HepG2 (cell line): Measurements from ENCODE around the gene CORO1A.
"Not testable (repeated sequence)": the region's sequence is repeated elsewhere in the genome, so short reads cannot be mapped to it uniquely, and the experiment has no call there.

Experiments
- BCL6 ChIP-seq: IDR thresholded peaks from 2 replicates; pipeline ENCODE4 v1.6.1; 2016; ENCODE audit warnings: missing genetic modification reagents, missing compliant biosample characterization
- CREB1 ChIP-seq, 2 experiments: fragments of 450-650 bp in 1 of 2; IDR thresholded peaks; 2 replicates each; pipeline ENCODE4 v1.6.1; 2016 to 2017; ENCODE audit warnings: control low read depth in 1 of 2, mild to moderate bottlenecking in 1 of 2, missing compliant biosample characterization in 1 of 2, missing genetic modification characterization in 1 of 2
- FOSL2 ChIP-seq: sonication (generic); formaldehyde crosslinking; IDR thresholded peaks from 2 replicates; pipeline ENCODE4 v1.4.0; 2020; ENCODE audit warnings: missing genetic modification reagents
- MYC ChIP-seq: sonication (generic); formaldehyde crosslinking; IDR thresholded peaks from 2 replicates; pipeline ENCODE4 v1.9.0; 2021; ENCODE audit warnings: missing genetic modification reagents, borderline replicate concordance
- MYNN ChIP-seq: sonication (generic); formaldehyde crosslinking; IDR thresholded peaks from 2 replicates; pipeline ENCODE4 v1.4.0; 2020; ENCODE audit warnings: mild to moderate bottlenecking, low read depth, missing genetic modification reagents
- NPAS2 ChIP-seq: sonication (generic); formaldehyde crosslinking; IDR thresholded peaks from 2 replicates; pipeline ENCODE4 v1.8.0; 2022; ENCODE audit warnings: mild to moderate bottlenecking, missing genetic modification reagents, borderline replicate concordance
- SMC3 ChIP-seq: IDR thresholded peaks from 2 replicates; pipeline ENCODE4 v1.6.1; 2011; ENCODE audit warnings: low read length, improper control_type of control experiment
- ZNF296 ChIP-seq: sonication (generic); formaldehyde crosslinking; conservative IDR thresholded peaks from 2 replicates; pipeline ENCODE4 v1.5.0; 2020; ENCODE audit warnings: mild to moderate bottlenecking, missing genetic modification reagents
- ZNF660 ChIP-seq: sonication (generic); formaldehyde crosslinking; IDR thresholded peaks from 2 replicates; pipeline ENCODE4 v1.5.1; 2020; ENCODE audit warnings: mild to moderate bottlenecking, low read depth, missing genetic modification reagents, borderline replicate concordance
- ZNF670 ChIP-seq: sonication (generic); formaldehyde crosslinking; IDR thresholded peaks from 2 replicates; pipeline ENCODE4 v1.8.0; 2022; ENCODE audit warnings: mild to moderate bottlenecking, missing genetic modification reagents, borderline replicate concordance
- TF ChIP-seq, protein P1 (sequence below): IDR thresholded peaks from 2 replicates; pipeline ENCODE4 v1.6.1; 2016; ENCODE audit warnings: low read depth, control low read depth
- TF ChIP-seq, protein P2 (sequence below): IDR thresholded peaks from 2 replicates; pipeline ENCODE4 v1.6.1; 2016
- TF ChIP-seq, protein P3 (sequence below): sonication (generic); formaldehyde crosslinking; IDR thresholded peaks from 2 replicates; pipeline ENCODE4 v1.4.0; 2020; ENCODE audit warnings: missing genetic modification reagents, mild to moderate bottlenecking, borderline replicate concordance

DNA sequence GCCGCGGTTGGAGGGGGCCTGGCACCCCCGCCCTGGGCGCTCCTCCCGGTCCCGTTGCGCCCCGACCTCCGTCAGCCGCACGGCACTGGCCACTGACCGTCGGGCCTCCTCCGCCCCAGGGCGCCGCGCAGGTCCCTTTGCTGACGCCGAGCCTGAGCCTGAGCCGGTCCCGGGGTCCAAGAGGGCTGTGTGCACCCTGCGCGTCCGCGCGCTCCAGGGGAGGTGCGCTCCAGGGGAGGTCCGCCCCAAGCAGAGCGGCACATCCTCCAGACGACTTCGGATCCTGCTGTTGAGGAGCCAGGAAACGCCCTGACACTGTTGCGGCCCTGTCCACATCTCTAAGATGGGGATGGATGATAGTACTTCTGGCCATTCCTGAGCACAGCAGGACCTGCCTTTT is 22.9 kb downstream of the CORO1A start:
- TF ChIP-seq, protein P1, sequence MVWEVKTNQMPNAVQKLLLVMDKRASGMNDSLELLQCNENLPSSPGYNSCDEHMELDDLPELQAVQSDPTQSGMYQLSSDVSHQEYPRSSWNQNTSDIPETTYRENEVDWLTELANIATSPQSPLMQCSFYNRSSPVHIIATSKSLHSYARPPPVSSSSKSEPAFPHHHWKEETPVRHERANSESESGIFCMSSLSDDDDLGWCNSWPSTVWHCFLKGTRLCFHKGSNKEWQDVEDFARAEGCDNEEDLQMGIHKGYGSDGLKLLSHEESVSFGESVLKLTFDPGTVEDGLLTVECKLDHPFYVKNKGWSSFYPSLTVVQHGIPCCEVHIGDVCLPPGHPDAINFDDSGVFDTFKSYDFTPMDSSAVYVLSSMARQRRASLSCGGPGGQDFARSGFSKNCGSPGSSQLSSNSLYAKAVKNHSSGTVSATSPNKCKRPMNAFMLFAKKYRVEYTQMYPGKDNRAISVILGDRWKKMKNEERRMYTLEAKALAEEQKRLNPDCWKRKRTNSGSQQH (CRISPR knock-in tag): not testable (repeated sequence)
- not testable (repeated sequence) for TF ChIP-seq SMC3; BCL6; ZNF296 (CRISPR knock-in tag); ZNF660 (CRISPR knock-in tag); ZNF670 (CRISPR knock-in tag); FOSL2 (CRISPR knock-in tag); MYNN (CRISPR knock-in tag); NPAS2 (CRISPR knock-in tag); MYC (CRISPR knock-in tag); CREB1 (IDR thresholded peaks at IDR 0.05); CREB1 (CRISPR knock-in tag; IDR thresholded peaks at IDR 0.05)
- TF ChIP-seq, protein P2, sequence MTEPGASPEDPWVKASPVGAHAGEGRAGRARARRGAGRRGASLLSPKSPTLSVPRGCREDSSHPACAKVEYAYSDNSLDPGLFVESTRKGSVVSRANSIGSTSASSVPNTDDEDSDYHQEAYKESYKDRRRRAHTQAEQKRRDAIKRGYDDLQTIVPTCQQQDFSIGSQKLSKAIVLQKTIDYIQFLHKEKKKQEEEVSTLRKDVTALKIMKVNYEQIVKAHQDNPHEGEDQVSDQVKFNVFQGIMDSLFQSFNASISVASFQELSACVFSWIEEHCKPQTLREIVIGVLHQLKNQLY (CRISPR knock-in tag): not testable (repeated sequence)
- TF ChIP-seq, protein P3, sequence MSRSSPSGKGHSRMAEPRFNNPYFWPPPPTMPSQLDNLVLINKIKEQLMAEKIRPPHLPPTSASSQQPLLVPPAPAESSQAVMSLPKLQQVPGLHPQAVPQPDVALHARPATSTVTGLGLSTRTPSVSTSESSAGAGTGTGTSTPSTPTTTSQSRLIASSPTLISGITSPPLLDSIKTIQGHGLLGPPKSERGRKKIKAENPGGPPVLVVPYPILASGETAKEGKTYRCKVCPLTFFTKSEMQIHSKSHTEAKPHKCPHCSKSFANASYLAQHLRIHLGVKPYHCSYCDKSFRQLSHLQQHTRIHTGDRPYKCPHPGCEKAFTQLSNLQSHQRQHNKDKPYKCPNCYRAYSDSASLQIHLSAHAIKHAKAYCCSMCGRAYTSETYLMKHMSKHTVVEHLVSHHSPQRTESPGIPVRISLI (CRISPR knock-in tag): not testable (repeated sequence)
